ENCODE data around the gene SQOR. TPM values are rescaled to one million over a fixed set of nuclear protein-coding genes. Genes with fewer than 3 reads are reported as not detected.
A peak's percentile ranks its signal among the peaks of the same experiment; 100 is the strongest.

SQOR gene
- total RNA-seq, 2 experiments from 2014 or later, result 14.0 to 16.9 TPM

GRCh38 chr15:45710657-45711056 lies 75.8 kb downstream of the SQOR start:
- no peak for TF ChIP-seq CTCF (IDR thresholded peaks at IDR 0.05)
- Histone ChIP-seq H3K27ac (ENCODE audit: low read depth in 1 of 2, low read length in 2 of 2) (no peak overlapping the region), H3K4me1 (ENCODE audit: insufficient read depth, low read length) (peaks cover 3% of the 10 kb centered on the region), H3K9me3 (ENCODE audit: control insufficient read depth in 1 of 2, insufficient read depth in 1 of 2, low read length in 2 of 2) (no peaks in the 10 kb centered on the region), H3K27me3 (ENCODE audit: control insufficient read depth in 1 of 2, insufficient read depth in 2 of 2, low read length in 2 of 2) (peaks cover 0 to 14% of the 10 kb centered on the region in 2 experiments), H3K36me3 (ENCODE audit: insufficient read depth, low read length) (no peaks in the 10 kb centered on the region), H3K4me3 (ENCODE audit: low read length) (no peak overlapping the region)
- no peak for DNase-seq
- ChIA-PET POLR2A (no interaction called here), CTCF (interaction anchor here (0.6 kb wide), 1 partner anchor 17 kb away, joined by 3 read pairs; no protein-coding TSS in a partner anchor)
- H3K27ac Mint-ChIP-seq, result no peak overlapping the region
- H3K4me3 Mint-ChIP-seq, result no peak overlapping the region
- no peaks in the 10 kb centered on the region for H3K36me3 Mint-ChIP-seq (ENCODE audit: low read depth)
- peaks cover 25% of the 10 kb centered on the region for H3K27me3 Mint-ChIP-seq
- no peaks in the 10 kb centered on the region for H3K9me3 Mint-ChIP-seq
- intact Hi-C loops (cut with DNase I, micrococcal nuclease), result no loop called here
- peaks cover 4% of the 10 kb centered on the region for H3K4me1 Mint-ChIP-seq (ENCODE audit: low read depth)
- ATAC-seq (ENCODE audit: poor library complexity), result no peak

- ChIA-PET POLR2A (no interaction called here), CTCF (no interaction called here)
- H3K36me3 ChIP-seq (ENCODE audit: insufficient read depth, low read length), result no peaks in the 10 kb centered on the region
- no peaks in the 10 kb centered on the region for H3K4me1 ChIP-seq (ENCODE audit: insufficient read depth, low read length)
- Mint-ChIP-seq H3K36me3 (ENCODE audit: low read depth) (no peaks in the 10 kb centered on the region), H3K27me3 (peaks cover 37% of the 10 kb centered on the region), H3K27ac (no peak overlapping the region), H3K9me3 (no peaks in the 10 kb centered on the region), H3K4me1 (ENCODE audit: low read depth) (no peaks in the 10 kb centered on the region), H3K4me3 (no peak overlapping the region)
- H3K9me3 ChIP-seq (ENCODE audit: control insufficient read depth in 1 of 2, insufficient read depth in 1 of 2, low read length in 2 of 2), result no peaks in the 10 kb centered on the region
- peaks cover 2 to 25% of the 10 kb centered on the region in 2 experiments for H3K27me3 ChIP-seq (ENCODE audit: control insufficient read depth in 1 of 2, insufficient read depth in 2 of 2, low read length in 2 of 2)
- intact Hi-C loops (cut with DNase I, micrococcal nuclease), result no loop called here
- DNase-seq (peak in 10 of 14 experiments; percentile 13 to 62 (median 22)), ATAC-seq (ENCODE audit: poor library complexity) (peak; percentile 37)
- peak; percentile 61 for TF ChIP-seq CTCF (IDR thresholded peaks at IDR 0.05)
- H3K27ac ChIP-seq (ENCODE audit: low read depth in 1 of 2, low read length in 2 of 2), result no peak overlapping the region
- no peak overlapping the region for H3K4me3 ChIP-seq (ENCODE audit: low read length)
These were observed 80.0 kb downstream of the SQOR start for GRCh38 chr15:45714590-45715488.

GRCh38 chr15:45715528-45715927 lies 80.7 kb downstream of the SQOR start:
- Histone ChIP-seq H3K9me3 (ENCODE audit: control insufficient read depth in 1 of 2, insufficient read depth in 1 of 2, low read length in 2 of 2) (no peaks in the 10 kb centered on the region), H3K27me3 (ENCODE audit: control insufficient read depth in 1 of 2, insufficient read depth in 2 of 2, low read length in 2 of 2) (peaks cover 3 to 26% of the 10 kb centered on the region in 2 experiments), H3K36me3 (ENCODE audit: insufficient read depth, low read length) (no peaks in the 10 kb centered on the region), H3K4me1 (ENCODE audit: insufficient read depth, low read length) (no peaks in the 10 kb centered on the region), H3K4me3 (ENCODE audit: low read length) (no peak overlapping the region), H3K27ac (ENCODE audit: low read depth in 1 of 2, low read length in 2 of 2) (no peak overlapping the region)
- peak; percentile 10 for TF ChIP-seq CTCF (IDR thresholded peaks at IDR 0.05)
- no peaks in the 10 kb centered on the region for H3K9me3 Mint-ChIP-seq
- ChIA-PET CTCF (interaction anchor here (0.9 kb wide), 1 partner anchor 10 kb away, joined by 4 read pairs; no protein-coding TSS in a partner anchor), POLR2A (no interaction called here)
- H3K27ac Mint-ChIP-seq, result no peak overlapping the region
- H3K4me1 Mint-ChIP-seq (ENCODE audit: low read depth), result no peaks in the 10 kb centered on the region
- H3K27me3 Mint-ChIP-seq, result peaks cover 37% of the 10 kb centered on the region
- ATAC-seq (ENCODE audit: poor library complexity) (no peak), DNase-seq (no peak)
- intact Hi-C loops (cut with DNase I, micrococcal nuclease), result no loop called here
- H3K4me3 Mint-ChIP-seq, result no peak overlapping the region
- H3K36me3 Mint-ChIP-seq (ENCODE audit: low read depth), result no peaks in the 10 kb centered on the region

Data from CD4-positive, alpha-beta T cell (primary cell).